ENCODE data around the gene DBNDD2.

The DBNDD2 gene

DNA sequence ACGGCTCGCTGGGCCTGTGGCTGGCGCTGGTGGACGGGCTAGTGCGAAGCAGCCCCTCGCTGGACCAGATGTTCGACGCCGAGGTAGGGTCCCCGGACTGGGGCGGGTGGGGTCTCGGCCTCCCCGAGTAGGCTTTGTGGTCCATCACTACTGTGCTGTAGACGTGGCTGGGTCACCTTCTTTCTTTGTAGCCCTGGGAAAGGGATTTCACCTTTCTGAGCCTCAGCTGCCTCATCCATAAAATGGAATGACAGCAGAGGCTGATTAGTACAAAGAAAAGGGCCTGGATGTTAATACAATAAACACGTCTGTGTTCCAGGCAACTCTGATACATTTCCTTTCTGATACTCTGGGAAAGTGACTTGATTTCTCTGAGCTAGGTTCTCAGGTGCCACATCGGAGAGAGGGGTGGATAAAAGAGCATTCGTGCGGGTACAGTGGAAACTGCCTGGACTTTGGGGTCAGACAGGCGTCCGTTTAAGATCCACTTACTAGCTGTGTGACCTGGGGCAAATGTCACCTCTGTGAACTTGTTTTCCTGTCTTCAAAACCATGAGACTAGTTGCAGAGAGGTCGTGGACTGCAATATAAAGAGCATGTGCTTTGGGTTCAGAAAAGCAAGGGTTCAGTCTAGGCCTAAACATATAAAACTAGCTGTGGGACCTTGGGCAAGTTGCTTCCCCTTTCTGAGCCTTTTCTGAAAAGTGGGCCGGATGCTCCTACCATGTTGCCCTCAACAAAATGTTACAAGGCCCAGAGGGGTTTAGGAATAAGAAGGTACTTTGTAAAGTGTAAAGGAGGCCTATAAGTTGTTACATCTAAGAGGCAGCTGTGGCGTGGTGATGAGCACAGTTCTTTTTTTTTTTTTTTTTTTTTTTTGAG lies 44.2 kb upstream of the DBNDD2 start:
- ChIA-PET CTCF (interaction anchor here (0.6 to 6.5 kb wide), 25 partner anchors 10 to 1808 kb away, joined by 3 to 92 read pairs (median 5); no protein-coding TSS in a partner anchor), POLR2A (interaction anchor here (0.6 to 2.4 kb wide), 17 partner anchors 8 to 428 kb away, joined by 3 to 31 read pairs (median 6); partner anchors contain the start of genes DBNDD2, DNTTIP1, PIGT and SDC4)
- Histone ChIP-seq H3K9me3 (ENCODE audit: control insufficient read depth, insufficient read depth, low read depth, low read length) (no peaks in the 10 kb centered on the region), H3K36me3 (ENCODE audit: control insufficient read depth in 2 of 2, insufficient read depth in 1 of 2, low read length in 2 of 2) (peaks cover 0 to 39% of the 10 kb centered on the region in 2 experiments; a peak in 1 of 3 replicates), H3K4me1 (ENCODE audit: control insufficient read depth, insufficient read depth, low read length) (no peaks in the 10 kb centered on the region; the same call in 1 of the 2 replicates), H3K27ac (ENCODE audit: extremely low read depth, low read depth, low read length) (peak overlapping the region; percentile 31; the same call in 1 of the 2 replicates), H3K4me3 (ENCODE audit: low read depth, low read length) (peak overlapping the region; percentile 66)
- TF ChIP-seq ZFP37 (tag by site-specific recombination; IDR thresholded peaks at IDR 0.05) = no peak
- TF ChIP-seq ZFHX2 (tag by site-specific recombination; conservative IDR thresholded peaks at IDR 0.05) = no peak
- TF ChIP-seq ZNF549 (tag by site-specific recombination; IDR thresholded peaks at IDR 0.05) = no peak
- no peak for TF ChIP-seq HOXA7 (CRISPR knock-in tag; IDR thresholded peaks at IDR 0.05; ENCODE audit: borderline replicate concordance)
- TF ChIP-seq REPIN1 (tag by site-specific recombination; IDR thresholded peaks at IDR 0.05; ENCODE audit: low read depth) = no peak
- TF ChIP-seq ZNF132 (tag by site-specific recombination; IDR thresholded peaks at IDR 0.05; ENCODE audit: borderline replicate concordance) = no peak
- TF ChIP-seq BCL6B (tag by site-specific recombination; IDR thresholded peaks at IDR 0.05) = no peak

DNA sequence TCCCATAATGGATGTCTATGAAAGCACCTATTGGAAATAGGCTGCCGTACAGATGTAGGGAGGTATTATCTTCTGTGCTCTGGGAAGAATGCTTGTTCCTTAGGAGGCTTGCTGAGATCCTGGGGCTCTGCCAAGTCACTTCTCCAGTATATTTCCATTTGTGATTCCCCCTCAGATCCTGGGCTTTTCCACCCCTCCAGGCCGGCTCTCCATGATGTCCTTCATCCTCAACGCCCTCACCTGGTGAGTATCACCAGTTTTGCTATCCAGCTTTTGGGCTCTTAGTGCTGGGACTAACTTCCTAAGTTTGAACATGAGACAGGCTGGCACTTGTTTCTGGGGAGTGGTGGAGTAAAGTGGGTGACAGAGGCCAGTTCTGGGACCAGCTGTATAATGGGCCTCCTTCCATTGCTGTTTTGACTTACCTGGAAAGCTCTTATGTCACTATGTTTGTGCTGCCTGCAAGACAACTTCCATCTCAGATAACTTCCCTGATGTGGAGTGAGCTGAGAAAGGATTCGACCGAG lies 42.6 kb upstream of the DBNDD2 start:
- POLR2A ChIA-PET = interaction anchor here (0.6 kb wide), 2 partner anchors 30 to 81 kb away, joined by 3 read pairs; no protein-coding TSS in a partner anchor
- H3K27ac ChIP-seq (ENCODE audit: extremely low read depth, low read depth, low read length) = no peak overlapping the region
- H3K4me3 ChIP-seq (ENCODE audit: low read depth, low read length) = no peak overlapping the region
- no peaks in the 10 kb centered on the region; the same call in 1 of the 2 replicates for H3K4me1 ChIP-seq (ENCODE audit: control insufficient read depth, insufficient read depth, low read length)
- TF ChIP-seq ZNF426 (tag by site-specific recombination; IDR thresholded peaks at IDR 0.05) (no peak), ZNF19 (tag by site-specific recombination; IDR thresholded peaks at IDR 0.05; ENCODE audit: low read depth) (no peak), ZNF571 (tag by site-specific recombination; IDR thresholded peaks at IDR 0.05) (no peak), ZNF214 (tag by site-specific recombination; IDR thresholded peaks at IDR 0.05; ENCODE audit: borderline replicate concordance) (no peak), ZNF114 (tag by site-specific recombination; IDR thresholded peaks at IDR 0.05) (no peak), OVOL3 (tag by site-specific recombination; IDR thresholded peaks at IDR 0.05) (no peak), ZNF335 (tag by site-specific recombination; conservative IDR thresholded peaks at IDR 0.05) (no peak), ZNF394 (tag by site-specific recombination; IDR thresholded peaks at IDR 0.05; ENCODE audit: borderline replicate concordance) (no peak), ZNF548 (tag by site-specific recombination; IDR thresholded peaks at IDR 0.05) (no peak), SP2 (tag by site-specific recombination; IDR thresholded peaks at IDR 0.05) (no peak), ZNF660 (tag by site-specific recombination; IDR thresholded peaks at IDR 0.05) (no peak), GLIS2 (tag by site-specific recombination; IDR thresholded peaks at IDR 0.05) (no peak), SCRT1 (tag by site-specific recombination; IDR thresholded peaks at IDR 0.05; ENCODE audit: borderline replicate concordance) (no peak), ZNF600 (tag by site-specific recombination; IDR thresholded peaks at IDR 0.05) (no peak), ZBTB7A (tag by site-specific recombination; IDR thresholded peaks at IDR 0.05; ENCODE audit: low read depth) (no peak), ZNF521 (tag by site-specific recombination; IDR thresholded peaks at IDR 0.05) (no peak), ZNF433 (tag by site-specific recombination; IDR thresholded peaks at IDR 0.05; ENCODE audit: low read depth) (no peak)
- peaks cover 0 to 40% of the 10 kb centered on the region in 2 experiments; a peak in 1 of 3 replicates for H3K36me3 ChIP-seq (ENCODE audit: control insufficient read depth in 2 of 2, insufficient read depth in 1 of 2, low read length in 2 of 2)
- CTCF ChIA-PET = interaction anchor here (1.0 to 2.0 kb wide), 3 partner anchors 9 to 46 kb away, joined by 4 to 8 read pairs (median 5); no protein-coding TSS in a partner anchor
- no peaks in the 10 kb centered on the region for H3K9me3 ChIP-seq (ENCODE audit: control insufficient read depth, insufficient read depth, low read depth, low read length)

All from HEK293 (cell line).